M059J (cell line): ENCODE results near the gene CTDSPL. TPM values are rescaled to one million over a fixed set of nuclear protein-coding genes. Genes with fewer than 3 reads are reported as not detected.

Experiments used
- DNase-seq: peaks from one replicate; pipeline ENCODE4 v3.0.0-alpha.2; 2012; ENCODE audit warnings: low read depth
- total RNA-seq: library from RNA; depleted of rRNA; stranded (reverse); fragments of >200 nt; shearing (Covaris generic); gene quantifications from 2 replicates; pipeline ENCODE4 v1.2.3, GENCODE V29; 2014

The CTDSPL gene
- total RNA-seq, 1 experiment from 2014 or later, result 18.3 TPM

DNA sequence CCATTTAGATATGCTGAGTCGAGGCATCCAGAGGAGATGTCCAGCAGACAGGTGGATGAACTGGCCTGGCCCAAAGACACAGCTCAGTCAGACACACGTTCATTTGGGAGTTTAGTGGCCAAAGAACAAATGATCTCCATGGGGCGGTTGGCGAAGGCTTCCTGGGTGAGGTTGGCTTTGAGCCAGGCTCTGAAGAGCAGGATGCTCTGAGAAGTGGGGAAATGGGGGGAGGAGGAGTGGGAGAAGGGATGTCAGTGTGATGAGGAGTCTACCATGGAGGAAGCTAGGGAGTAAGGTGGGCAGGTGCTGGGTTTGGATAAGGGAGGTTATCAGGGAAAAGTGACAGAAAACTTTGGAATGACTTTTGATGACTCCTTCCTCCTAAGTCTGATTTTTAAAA lies 81.4 kb downstream of the CTDSPL start:
- DNase-seq, result no peak

DNA sequence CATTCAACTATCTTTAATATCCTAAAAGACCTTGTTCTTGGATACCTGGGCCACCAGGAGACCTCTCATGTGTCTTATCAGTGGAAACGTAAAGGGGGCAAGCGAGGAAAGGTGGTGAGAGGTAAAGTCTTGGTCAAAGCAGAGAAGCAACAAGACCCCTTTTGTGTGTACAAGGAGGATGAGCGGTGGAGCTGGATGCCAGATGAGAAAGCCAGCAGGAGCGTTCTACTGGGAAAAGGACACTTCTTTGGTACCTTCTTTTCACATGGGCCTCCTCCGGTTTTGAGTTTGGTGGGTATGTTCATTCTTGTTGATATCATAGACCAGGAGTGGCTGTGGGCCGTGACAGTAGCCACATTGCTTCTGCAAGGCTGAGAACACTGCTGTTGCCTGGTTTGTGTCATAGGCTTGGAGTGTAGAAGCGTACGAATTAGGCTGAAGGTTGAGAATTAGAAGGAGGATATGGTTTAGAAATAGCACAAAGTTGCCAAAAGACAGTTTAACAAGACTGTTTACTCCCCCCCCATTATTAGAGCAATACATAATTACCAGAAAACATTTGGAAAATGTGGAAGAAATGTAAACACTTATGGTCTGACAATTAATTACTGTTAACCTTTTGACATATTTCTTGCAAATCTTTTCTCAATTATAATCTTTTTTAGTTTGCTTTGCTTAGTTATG lies 82.1 kb downstream of the CTDSPL start:
- DNase-seq, result no peak

- DNase-seq, result peak; percentile 26
These were observed 82.7 kb downstream of the CTDSPL start for GRCh38 chr3:37944391-37944842.

GRCh38 chr3:37945156-37945806 lies 83.6 kb downstream of the CTDSPL start:
- DNase-seq, result peak; percentile 9

GRCh38 chr3:37945807-37946530 lies 84.3 kb downstream of the CTDSPL start:
- DNase-seq, result peak; percentile 80

DNA sequence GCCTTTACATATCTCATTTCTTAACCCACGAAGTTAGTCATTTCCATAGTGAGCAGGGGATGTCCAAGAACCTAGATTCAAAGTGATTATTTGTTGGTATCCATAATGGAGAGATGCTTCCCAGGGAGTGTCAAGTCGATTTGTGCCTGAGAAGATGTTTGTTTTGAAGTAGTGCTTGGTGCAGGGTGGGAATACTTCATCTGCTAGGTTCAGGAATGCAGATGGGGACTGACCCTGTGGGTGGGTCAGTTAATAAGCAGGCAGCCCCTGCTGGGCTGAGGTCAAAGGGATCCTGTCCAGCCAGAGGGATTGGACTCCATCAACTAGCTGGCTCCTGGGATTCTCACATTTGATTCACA lies 84.8 kb downstream of the CTDSPL start:
- DNase-seq, result no peak

DNA sequence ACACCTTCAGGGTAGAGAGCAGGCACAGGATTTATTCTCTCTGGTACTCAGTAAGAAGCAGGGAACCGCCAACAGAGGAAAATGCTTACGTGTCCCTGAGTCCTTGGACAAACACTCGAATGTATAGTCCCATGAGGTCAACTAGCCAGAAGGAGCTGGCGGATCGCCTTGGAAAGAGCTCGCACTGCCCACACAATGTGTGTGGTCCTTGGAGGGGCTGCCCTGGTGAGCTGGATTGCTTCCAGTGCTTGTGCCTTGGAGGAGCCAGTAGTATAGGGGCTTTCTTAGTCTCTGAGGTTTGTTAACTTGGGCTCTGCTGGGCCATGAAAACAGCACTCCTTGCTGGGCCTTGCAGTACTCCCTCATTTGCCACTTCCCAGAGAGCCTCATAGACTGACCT lies 88.2 kb downstream of the CTDSPL start:
- no peak for DNase-seq

DNA sequence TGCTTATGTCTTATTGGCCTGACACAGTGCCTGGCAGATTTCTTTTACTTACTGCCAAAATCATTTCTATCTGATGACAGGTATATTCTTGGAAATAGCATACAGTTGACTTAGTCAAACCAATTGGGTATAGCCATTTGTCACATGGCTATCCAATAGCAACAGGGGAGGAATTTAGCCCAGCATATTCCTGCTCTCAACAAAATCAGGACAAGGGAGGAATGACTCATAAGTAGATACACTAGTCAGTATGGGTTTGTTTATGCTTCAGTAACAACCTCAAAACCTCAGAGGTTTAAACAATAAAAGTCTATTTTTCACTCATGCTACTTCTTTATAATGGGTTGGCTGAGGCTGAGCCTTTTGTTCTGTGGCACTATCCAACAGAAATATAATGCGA lies 90.9 kb downstream of the CTDSPL start:
- DNase-seq, result peak; percentile 27

DNA sequence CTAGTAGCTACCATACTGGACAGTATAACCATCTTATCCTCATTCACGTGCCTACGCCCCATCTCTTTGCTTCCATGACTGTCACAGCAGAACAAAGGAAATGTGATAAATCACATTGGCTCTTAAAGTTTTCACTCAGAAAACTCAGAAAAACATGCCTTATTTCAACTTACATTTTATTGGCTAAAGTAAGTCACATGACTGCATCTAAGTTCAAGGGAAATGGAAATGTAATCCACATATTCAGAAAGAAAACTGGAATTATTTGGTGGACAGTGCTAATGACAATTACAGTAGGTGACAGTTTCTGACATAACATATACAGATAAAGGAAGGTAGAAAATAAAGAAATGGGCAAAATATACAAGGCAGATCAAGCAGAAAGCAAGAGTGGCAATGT lies 91.5 kb downstream of the CTDSPL start:
- no peak for DNase-seq

- no peak for DNase-seq
These were observed 92.2 kb downstream of the CTDSPL start for GRCh38 chr3:37953707-37954394.

GRCh38 chr3:37954881-37955280 lies 93.2 kb downstream of the CTDSPL start:
- DNase-seq, result no peak

- DNase-seq, result no peak
These were observed 94.4 kb downstream of the CTDSPL start for GRCh38 chr3:37955918-37956707.

GRCh38 chr3:37956723-37957538 lies 95.3 kb downstream of the CTDSPL start:
- no peak for DNase-seq

DNA sequence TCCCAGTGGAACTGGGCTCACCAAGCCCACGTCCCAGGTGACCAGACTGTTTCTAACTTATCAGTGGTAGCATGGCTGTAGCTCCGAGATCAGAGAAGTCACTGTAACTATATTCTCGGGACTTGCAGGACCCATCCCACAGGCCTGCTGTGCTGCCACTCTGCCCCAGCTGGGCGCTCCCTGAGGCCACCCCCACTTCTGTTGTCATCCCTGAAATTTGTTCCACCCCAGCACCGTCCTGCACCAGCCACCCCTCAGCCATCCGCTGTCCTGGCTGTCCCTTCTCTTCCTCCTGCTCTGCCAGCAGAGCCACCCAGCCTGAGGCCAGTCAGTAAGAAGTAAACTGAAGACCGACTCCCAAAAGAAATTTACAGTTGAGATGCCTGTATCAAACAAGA lies 95.9 kb downstream of the CTDSPL start:
- DNase-seq, result no peak

GRCh38 chr3:37961622-37962431 lies 100.1 kb downstream of the CTDSPL start:
- no peak for DNase-seq

DNA sequence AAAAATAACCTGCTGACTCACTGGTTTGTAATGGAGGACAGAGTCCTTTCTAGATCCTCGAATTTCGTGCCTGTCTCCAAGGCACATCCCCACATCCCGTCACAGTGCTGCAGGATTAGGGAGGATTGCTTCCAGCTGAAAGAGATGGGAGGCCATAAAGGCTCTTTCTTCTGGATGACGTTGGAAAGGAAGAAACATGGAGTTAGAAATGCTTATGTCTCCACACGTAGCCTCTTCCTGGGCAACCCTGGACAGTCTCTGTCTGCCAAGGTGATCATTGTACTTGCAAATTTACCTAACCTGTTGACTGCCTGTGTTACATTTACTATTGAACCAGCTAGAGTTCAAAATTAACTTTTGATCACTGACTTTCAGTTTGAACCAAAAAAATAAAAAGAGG lies 101.3 kb downstream of the CTDSPL start:
- DNase-seq, result no peak

- DNase-seq, result no peak
These were observed 102.0 kb downstream of the CTDSPL start for GRCh38 chr3:37963635-37964034.

GRCh38 chr3:37964146-37964545 lies 102.5 kb downstream of the CTDSPL start:
- DNase-seq, result no peak

DNA sequence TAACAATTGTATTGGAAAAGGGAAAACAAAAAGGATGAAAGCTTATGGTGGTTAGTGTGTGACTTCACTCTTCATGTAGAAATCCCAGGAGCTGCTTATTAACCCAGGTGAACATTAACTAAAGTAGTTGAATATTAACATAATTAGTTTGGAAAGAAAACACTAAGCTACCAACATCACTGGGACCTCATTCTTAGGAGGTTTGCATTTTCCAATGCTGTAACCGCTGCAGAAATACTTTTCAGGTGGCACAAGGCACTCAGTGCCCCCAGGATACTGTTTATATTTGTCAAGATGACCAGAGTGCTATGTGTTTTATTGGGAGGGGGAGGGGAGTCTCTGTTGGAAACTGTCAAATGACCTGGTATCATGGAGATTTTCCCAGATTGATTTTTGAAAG lies 103.0 kb downstream of the CTDSPL start:
- DNase-seq, result no peak
